ENCODE data around the gene FDCSP.

Gene FDCSP

DNA sequence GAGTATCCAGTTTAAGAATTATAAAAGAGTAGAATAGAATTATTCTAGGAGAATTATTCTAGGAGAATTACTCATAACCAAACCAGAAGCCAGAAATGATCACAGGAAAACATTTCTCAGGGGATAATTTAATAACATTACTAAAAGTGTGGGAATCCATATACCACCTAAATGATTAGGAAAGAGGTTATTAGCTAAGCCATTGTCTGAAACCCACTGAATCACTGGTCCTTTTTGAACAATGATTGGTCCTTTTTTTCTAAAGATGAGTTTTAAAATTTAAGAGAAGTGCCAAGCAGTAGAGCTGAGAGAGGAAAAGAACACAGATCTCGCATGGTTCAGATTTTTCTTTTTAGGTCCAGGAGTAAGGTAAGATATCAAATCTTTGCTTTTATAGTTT is 30.5 kb upstream of the FDCSP start, which contains the start of gene ODAM:
TSS of gene ODAM (plus strand) at position 301 of the 400 bp plus-strand sequence. CDS start 819 bp downstream, outside the sequence.
- H3K9me3 ChIP-seq (ENCODE audit: insufficient read depth, low read length): no peaks in the 10 kb centered on the region
- no peaks in the 10 kb centered on the region for H3F3A ChIP-seq (ENCODE audit: insufficient read depth)
- H3K36me3 ChIP-seq (ENCODE audit: low read length): no peaks in the 10 kb centered on the region
- H2AFZ ChIP-seq (ENCODE audit: low read depth, low read length, severe bottlenecking): no peak within 1 kb of the TSS
- no peak within 1 kb of the TSS for H3K4me3 ChIP-seq (ENCODE audit: insufficient read depth, low read length, poor library complexity, severe bottlenecking)
- H4K20me1 ChIP-seq (ENCODE audit: low read depth, low read length): no peaks in the 10 kb centered on the region
- no peak within 1 kb of the TSS for H3K27ac ChIP-seq (ENCODE audit: low read depth, low read length)
- no peaks in the 10 kb centered on the region for H3K79me2 ChIP-seq (ENCODE audit: insufficient read depth, low read length)
- H3K9me2 ChIP-seq (replicated peaks; ENCODE audit: insufficient read depth, low read length): no peaks in the 10 kb centered on the region
- no peak within 1 kb of the TSS for H3K4me2 ChIP-seq (ENCODE audit: low read depth, low read length, poor library complexity, severe bottlenecking)
- no peaks in the 10 kb centered on the region for H3K27me3 ChIP-seq (ENCODE audit: low read length)
- no peak for TF ChIP-seq EZH2phosphoT487 (conservative IDR thresholded peaks at IDR 0.05; ENCODE audit: low read length)
- TF ChIP-seq, protein P1, sequence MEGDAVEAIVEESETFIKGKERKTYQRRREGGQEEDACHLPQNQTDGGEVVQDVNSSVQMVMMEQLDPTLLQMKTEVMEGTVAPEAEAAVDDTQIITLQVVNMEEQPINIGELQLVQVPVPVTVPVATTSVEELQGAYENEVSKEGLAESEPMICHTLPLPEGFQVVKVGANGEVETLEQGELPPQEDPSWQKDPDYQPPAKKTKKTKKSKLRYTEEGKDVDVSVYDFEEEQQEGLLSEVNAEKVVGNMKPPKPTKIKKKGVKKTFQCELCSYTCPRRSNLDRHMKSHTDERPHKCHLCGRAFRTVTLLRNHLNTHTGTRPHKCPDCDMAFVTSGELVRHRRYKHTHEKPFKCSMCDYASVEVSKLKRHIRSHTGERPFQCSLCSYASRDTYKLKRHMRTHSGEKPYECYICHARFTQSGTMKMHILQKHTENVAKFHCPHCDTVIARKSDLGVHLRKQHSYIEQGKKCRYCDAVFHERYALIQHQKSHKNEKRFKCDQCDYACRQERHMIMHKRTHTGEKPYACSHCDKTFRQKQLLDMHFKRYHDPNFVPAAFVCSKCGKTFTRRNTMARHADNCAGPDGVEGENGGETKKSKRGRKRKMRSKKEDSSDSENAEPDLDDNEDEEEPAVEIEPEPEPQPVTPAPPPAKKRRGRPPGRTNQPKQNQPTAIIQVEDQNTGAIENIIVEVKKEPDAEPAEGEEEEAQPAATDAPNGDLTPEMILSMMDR (IDR thresholded peaks at IDR 0.05; ENCODE audit: insufficient read depth, low read length, poor library complexity, severe bottlenecking): no peak
- H3K9ac ChIP-seq (ENCODE audit: low read length): no peak within 1 kb of the TSS

- H3K9me3 ChIP-seq (ENCODE audit: insufficient read depth, low read length): no peaks in the 10 kb centered on the region
- H3K27ac ChIP-seq (ENCODE audit: low read depth, low read length): no peak overlapping the region
- no peaks in the 10 kb centered on the region for H3K27me3 ChIP-seq (ENCODE audit: low read length)
- H3K4me3 ChIP-seq (ENCODE audit: insufficient read depth, low read length, poor library complexity, severe bottlenecking): no peak overlapping the region
- no peaks in the 10 kb centered on the region for H4K20me1 ChIP-seq (ENCODE audit: low read depth, low read length)
- no peak overlapping the region for H2AFZ ChIP-seq (ENCODE audit: low read depth, low read length, severe bottlenecking)
- TF ChIP-seq, protein P1 (IDR thresholded peaks at IDR 0.05; ENCODE audit: insufficient read depth, low read length, poor library complexity, severe bottlenecking): no peak
- no peak for TF ChIP-seq EZH2phosphoT487 (conservative IDR thresholded peaks at IDR 0.05; ENCODE audit: low read length)
- H3K4me2 ChIP-seq (ENCODE audit: low read depth, low read length, poor library complexity, severe bottlenecking): no peak overlapping the region
- no peak overlapping the region for H3K9ac ChIP-seq (ENCODE audit: low read length)
- no peaks in the 10 kb centered on the region for H3K79me2 ChIP-seq (ENCODE audit: insufficient read depth, low read length)
- H3F3A ChIP-seq (ENCODE audit: insufficient read depth): no peaks in the 10 kb centered on the region
- H3K36me3 ChIP-seq (ENCODE audit: low read length): no peaks in the 10 kb centered on the region
- no peaks in the 10 kb centered on the region for H3K9me2 ChIP-seq (replicated peaks; ENCODE audit: insufficient read depth, low read length)
Observed at GRCh38 chr4:70196857-70197256, 29.1 kb upstream of the FDCSP start.

DNA sequence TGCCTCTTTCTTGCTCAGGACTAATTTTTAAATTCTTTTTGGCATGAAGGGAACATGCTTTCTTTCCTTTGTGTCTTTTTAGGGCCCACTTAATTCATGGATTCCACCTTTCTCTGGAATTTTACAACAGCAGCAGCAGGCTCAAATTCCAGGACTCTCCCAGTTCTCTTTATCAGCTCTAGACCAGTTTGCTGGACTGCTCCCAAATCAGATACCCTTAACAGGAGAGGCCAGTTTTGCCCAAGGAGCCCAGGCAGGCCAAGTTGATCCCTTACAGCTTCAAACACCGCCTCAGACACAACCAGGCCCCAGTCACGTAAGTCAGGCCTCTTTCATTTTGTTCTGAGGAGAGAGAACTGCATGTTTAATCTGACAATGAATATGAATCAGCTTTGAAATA is 28.1 kb upstream of the FDCSP start:
- Histone ChIP-seq H2AFZ (ENCODE audit: low read depth, low read length, severe bottlenecking) (no peak overlapping the region), H3K27me3 (ENCODE audit: low read length) (no peaks in the 10 kb centered on the region), H4K20me1 (ENCODE audit: low read depth, low read length) (no peaks in the 10 kb centered on the region), H3F3A (ENCODE audit: insufficient read depth) (no peaks in the 10 kb centered on the region), H3K27ac (ENCODE audit: low read depth, low read length) (no peak overlapping the region), H3K9ac (ENCODE audit: low read length) (no peak overlapping the region), H3K4me3 (ENCODE audit: insufficient read depth, low read length, poor library complexity, severe bottlenecking) (no peak overlapping the region), H3K79me2 (ENCODE audit: insufficient read depth, low read length) (no peaks in the 10 kb centered on the region), H3K36me3 (ENCODE audit: low read length) (no peaks in the 10 kb centered on the region), H3K9me3 (ENCODE audit: insufficient read depth, low read length) (no peaks in the 10 kb centered on the region), H3K4me2 (ENCODE audit: low read depth, low read length, poor library complexity, severe bottlenecking) (no peak overlapping the region), H3K9me2 (replicated peaks; ENCODE audit: insufficient read depth, low read length) (no peaks in the 10 kb centered on the region)
- TF ChIP-seq, protein P1 (IDR thresholded peaks at IDR 0.05; ENCODE audit: insufficient read depth, low read length, poor library complexity, severe bottlenecking): no peak
- TF ChIP-seq EZH2phosphoT487 (conservative IDR thresholded peaks at IDR 0.05; ENCODE audit: low read length): no peak
